RWPE2 (cell line): Measurements from ENCODE around the gene C2CD3.

Experiments used
- ATAC-seq: fragments of 200-7000 bp; cut with Tn5 transposase; 3 replicates; pipeline ENCODE4 v1.9.1; 2021; ENCODE audit warnings: low read depth
- DNase-seq: peaks from one replicate; pipeline ENCODE4 v3.0.0-alpha.2; 2020; ENCODE audit warnings: low spot score
- H3K27ac ChIP-seq: fragments of 450-650 bp; 2 replicates; pipeline ENCODE4 v1.5.1; 2017; ENCODE audit warnings: mild to moderate bottlenecking; ENCODE audit not compliant: poor library complexity, severe bottlenecking
- H3K27me3 ChIP-seq: fragments of 250-450 bp; sonication (Bioruptor Pico); 2 replicates; pipeline ENCODE4 v1.5.1; 2021; ENCODE audit warnings: mild to moderate bottlenecking, moderate library complexity; ENCODE audit not compliant: insufficient read depth, poor library complexity, severe bottlenecking
- H3K36me3 ChIP-seq: fragments of 250-450 bp; sonication (Bioruptor Pico); 2 replicates; pipeline ENCODE4 v1.5.1; 2020; ENCODE audit warnings: low read depth, mild to moderate bottlenecking, moderate library complexity
- H3K4me1 ChIP-seq: fragments of 250-450 bp; sonication (Bioruptor Pico); 2 replicates; pipeline ENCODE4 v1.5.1; 2021; ENCODE audit warnings: mild to moderate bottlenecking, moderate library complexity; ENCODE audit not compliant: insufficient read depth, poor library complexity, severe bottlenecking
- H3K4me3 ChIP-seq: fragments of 250-450 bp; sonication (Bioruptor Pico); 2 replicates; pipeline ENCODE4 v1.5.1; 2021; ENCODE audit warnings: mild to moderate bottlenecking, moderate library complexity; ENCODE audit not compliant: severe bottlenecking
- H3K9me3 ChIP-seq: fragments of 250-450 bp; sonication (Bioruptor Pico); 2 replicates; pipeline ENCODE4 v1.5.1; 2021; ENCODE audit warnings: mild to moderate bottlenecking, moderate library complexity; ENCODE audit not compliant: severe bottlenecking
- TF ChIP-seq, protein P1 (sequence below): fragments of 450-650 bp; IDR thresholded peaks from one replicate; pipeline ENCODE4 v1.5.1; 2017; ENCODE audit warnings: mild to moderate bottlenecking, moderate library complexity; ENCODE audit not compliant: poor library complexity, severe bottlenecking

C2CD3 gene

DNA sequence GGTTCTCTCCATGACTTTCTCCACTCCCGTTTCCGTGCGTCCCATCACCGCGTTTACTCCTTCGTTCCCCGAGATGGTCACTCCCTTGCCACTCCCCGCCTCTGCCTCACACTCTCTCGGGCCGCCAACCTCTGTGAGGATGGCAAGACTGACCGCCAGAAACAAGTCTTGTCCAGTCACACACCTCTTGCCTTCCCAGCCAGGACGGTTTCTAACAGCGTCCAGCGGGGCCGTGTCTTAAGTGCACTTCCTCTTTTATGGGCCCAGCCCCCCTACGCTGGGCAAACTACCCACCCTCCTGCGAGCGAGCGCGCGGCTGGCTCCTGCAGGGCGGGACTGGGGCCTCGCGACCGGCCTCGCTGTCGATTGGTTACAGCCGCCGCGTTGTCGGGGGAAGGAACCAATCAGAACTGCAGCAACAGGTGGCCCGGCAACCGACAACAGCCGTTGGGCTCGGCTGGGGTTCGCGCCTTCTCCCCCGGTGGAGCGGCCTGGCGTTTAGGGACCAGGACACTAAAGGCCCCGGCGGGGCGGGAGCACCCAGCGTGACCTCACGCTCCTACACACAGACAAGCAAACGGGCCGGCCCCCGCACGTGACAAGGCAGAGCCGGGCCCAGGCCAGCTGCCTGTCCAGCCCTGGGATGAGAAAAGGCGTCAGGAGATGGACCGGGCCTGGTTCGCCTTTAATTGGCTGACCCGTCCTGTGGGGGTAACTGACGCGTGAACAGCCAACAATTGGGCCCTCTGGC is 187.6 kb downstream of the C2CD3 start:
- peak; percentile 91 for ATAC-seq
- peak; percentile 87 for DNase-seq
- peak overlapping the region; percentile 45 for H3K4me3 ChIP-seq
- H3K27ac ChIP-seq: peak overlapping the region; percentile 59
- TF ChIP-seq, protein P1, sequence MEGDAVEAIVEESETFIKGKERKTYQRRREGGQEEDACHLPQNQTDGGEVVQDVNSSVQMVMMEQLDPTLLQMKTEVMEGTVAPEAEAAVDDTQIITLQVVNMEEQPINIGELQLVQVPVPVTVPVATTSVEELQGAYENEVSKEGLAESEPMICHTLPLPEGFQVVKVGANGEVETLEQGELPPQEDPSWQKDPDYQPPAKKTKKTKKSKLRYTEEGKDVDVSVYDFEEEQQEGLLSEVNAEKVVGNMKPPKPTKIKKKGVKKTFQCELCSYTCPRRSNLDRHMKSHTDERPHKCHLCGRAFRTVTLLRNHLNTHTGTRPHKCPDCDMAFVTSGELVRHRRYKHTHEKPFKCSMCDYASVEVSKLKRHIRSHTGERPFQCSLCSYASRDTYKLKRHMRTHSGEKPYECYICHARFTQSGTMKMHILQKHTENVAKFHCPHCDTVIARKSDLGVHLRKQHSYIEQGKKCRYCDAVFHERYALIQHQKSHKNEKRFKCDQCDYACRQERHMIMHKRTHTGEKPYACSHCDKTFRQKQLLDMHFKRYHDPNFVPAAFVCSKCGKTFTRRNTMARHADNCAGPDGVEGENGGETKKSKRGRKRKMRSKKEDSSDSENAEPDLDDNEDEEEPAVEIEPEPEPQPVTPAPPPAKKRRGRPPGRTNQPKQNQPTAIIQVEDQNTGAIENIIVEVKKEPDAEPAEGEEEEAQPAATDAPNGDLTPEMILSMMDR: no peak
- H3K36me3 ChIP-seq: no peaks in the 10 kb centered on the region
- no peaks in the 10 kb centered on the region for H3K27me3 ChIP-seq
- H3K4me1 ChIP-seq: peaks cover 11% of the 10 kb centered on the region
- H3K9me3 ChIP-seq: no peaks in the 10 kb centered on the region

DNA sequence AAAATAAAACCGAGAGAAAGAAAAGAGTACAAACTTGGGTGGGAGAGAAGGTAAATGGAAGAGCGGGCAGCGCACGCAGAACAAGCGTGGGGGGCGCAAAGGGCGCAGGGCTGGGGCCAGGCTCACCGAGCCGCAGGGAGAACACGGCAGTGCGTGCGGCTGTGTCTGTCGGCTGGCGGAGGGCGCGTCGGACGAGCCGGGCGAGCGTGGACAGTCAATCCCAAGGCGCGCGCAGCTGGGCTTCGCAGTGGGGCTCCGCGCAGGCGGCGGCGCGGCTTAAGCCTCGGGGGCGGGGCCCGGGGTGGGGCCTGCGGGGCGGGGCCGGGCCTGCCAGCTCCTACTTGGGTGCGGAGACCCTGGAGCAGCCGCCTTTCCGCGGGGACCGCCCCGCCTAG is 188.2 kb downstream of the C2CD3 start, which contains the start of gene UCP2:
Gene UCP2 (minus strand): TSS at position 249 of the 395 bp plus-strand sequence. CDS start 4,465 bp downstream, outside the sequence.
- H3K27ac ChIP-seq: peak within 1 kb of the TSS; percentile 59
- peak within 1 kb of the TSS; percentile 45 for H3K4me3 ChIP-seq
- no peaks in the 10 kb centered on the region for H3K36me3 ChIP-seq
- TF ChIP-seq, protein P1: no peak
- H3K9me3 ChIP-seq: no peaks in the 10 kb centered on the region
- no peaks in the 10 kb centered on the region for H3K27me3 ChIP-seq
- no peak for DNase-seq
- ATAC-seq: peak; percentile 79
- H3K4me1 ChIP-seq: peaks cover 11% of the 10 kb centered on the region

DNA sequence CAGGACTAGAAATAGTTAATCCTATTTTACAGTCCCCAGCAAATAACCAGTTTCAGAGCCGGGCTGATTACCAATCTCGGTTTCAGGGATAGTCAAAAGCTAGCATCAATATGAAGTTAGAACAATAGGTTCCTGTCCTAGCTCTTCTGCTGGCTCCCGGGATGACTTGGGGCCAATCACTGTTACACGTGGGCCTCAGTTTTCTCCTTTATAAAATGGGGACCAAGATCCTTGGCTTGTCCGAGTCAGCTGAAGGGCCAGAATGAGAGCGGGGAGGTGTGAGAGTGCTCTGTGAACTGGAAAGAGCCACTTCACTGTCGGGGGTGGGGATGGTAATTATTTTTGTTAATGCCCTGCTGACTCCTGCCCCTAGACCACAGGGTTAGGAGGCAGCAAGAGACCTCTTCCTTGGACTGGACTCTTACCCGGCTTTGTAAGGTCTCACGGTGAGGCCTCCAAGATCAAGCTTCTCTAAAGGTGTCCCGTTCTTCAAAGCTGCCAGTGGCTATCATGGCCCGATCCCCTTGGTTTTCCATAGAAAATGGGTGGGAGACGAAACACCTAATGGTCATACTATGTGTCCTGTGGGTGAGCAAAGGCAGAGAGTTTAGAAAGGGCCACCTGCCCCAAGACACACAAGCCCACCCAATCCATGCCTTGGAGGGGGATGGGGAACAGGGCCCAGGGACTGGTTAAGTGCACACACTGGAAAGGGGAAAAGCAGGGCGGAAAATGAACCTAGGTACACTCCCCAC is 189.6 kb downstream of the C2CD3 start:
- no peaks in the 10 kb centered on the region for H3K36me3 ChIP-seq
- H3K27ac ChIP-seq: no peak overlapping the region
- H3K4me1 ChIP-seq: peaks cover 11% of the 10 kb centered on the region
- no peak for DNase-seq
- H3K27me3 ChIP-seq: no peaks in the 10 kb centered on the region
- ATAC-seq: no peak
- no peaks in the 10 kb centered on the region for H3K9me3 ChIP-seq
- no peak overlapping the region for H3K4me3 ChIP-seq
- TF ChIP-seq, protein P1: no peak

DNA sequence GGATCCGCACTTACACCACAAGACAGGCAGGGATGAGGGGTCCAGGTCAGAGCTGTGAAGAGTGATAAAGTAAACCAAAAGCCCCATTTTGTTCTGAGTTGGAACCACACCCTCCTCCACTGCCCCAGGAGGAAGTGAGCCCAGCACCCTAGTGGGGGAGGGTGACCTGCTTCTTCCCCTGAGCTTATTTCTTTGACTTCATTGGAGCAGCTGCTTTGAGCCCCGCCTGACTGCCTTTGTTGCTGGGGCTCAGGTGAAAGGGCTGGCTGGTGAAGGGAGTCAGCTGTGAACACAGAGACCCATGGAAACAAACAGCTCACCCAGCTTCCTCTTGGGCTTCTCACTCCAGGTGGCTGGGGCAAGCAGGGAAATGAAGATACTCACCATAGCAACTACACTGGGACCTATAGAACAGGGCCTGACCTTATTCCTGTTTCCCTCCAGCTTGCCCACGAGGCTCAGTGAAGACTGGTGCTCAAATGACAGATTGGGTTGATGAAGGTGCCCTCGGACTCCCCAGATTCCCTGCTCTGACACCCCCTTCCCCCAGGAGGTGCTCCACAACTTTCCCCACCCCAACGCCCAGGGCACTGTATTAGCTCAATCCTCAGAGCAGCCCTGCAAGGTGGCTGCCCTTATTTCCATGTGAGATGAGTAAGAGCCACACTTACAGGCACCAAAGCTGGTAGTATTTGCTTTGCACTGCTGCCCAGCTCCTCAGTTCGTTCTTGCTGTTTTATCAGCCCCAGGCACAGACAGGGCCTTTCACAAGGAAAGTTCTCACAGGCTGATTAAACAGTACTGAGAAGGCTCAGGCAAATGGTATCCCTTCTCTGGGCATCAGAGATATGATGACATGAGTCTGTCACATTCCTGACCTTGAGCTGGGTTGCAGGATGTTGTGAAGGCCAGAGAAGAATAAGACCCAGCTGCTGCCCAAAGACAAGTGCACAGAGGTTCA is 190.5 kb downstream of the C2CD3 start:
- Histone ChIP-seq H3K36me3 (no peaks in the 10 kb centered on the region), H3K27ac (peak overlapping the region; percentile 9), H3K4me3 (no peak overlapping the region), H3K9me3 (no peaks in the 10 kb centered on the region), H3K27me3 (no peaks in the 10 kb centered on the region), H3K4me1 (peaks cover 11% of the 10 kb centered on the region)
- no peak for ATAC-seq
- TF ChIP-seq, protein P1: no peak
- DNase-seq: no peak
